H1 (cell line): ENCODE results near the gene MZF1. TPM values are rescaled to one million over a fixed set of nuclear protein-coding genes. Genes with fewer than 3 reads are reported as not detected.

Source experiments
- CTCF ChIA-PET: fragments of 300-600 bp; sonication (Branson Sonifier 250); formaldehyde crosslinking; loops from one replicate; lab custom pipeline; 2021; ENCODE audit not compliant: partially characterized antibody; lab: Charles Lee
- POLR2A ChIA-PET: fragments of 300-600 bp; sonication (Branson Sonifier 250); formaldehyde crosslinking; loops from one replicate; lab custom pipeline; 2021; ENCODE audit warnings: inconsistent platforms; ENCODE audit not compliant: partially characterized antibody; lab: Charles Lee
- DNase-seq, 2 experiments: peaks; one replicate each; pipeline versions ENCODE4 v3.0.0 to v3.0.0-alpha.2; 2010 to 2022; ENCODE audit warnings: low spot score in 2 of 2, low read depth in 1 of 2, mixed read lengths in 1 of 2
- FAIRE-seq: peaks from 2 replicates; lab custom pipeline; 2011; peaks lifted over from hg19 to GRCh38; lab: Jason Lieb, UNC
- H2AFZ ChIP-seq: 2 replicates; pipeline ENCODE4 v1.8.1; 2012; ENCODE audit warnings: low read length, inconsistent platforms
- H2AK5ac ChIP-seq: 2 replicates; pipeline ENCODE4 v1.6.1; 2013; ENCODE audit warnings: low read depth, low read length
- H2BK120ac ChIP-seq: replicated peaks from 2 replicates; pipeline ENCODE3; 2013; ENCODE audit warnings: low read depth, low read length, inconsistent platforms
- H2BK12ac ChIP-seq: 2 replicates; pipeline ENCODE4 v1.6.1; 2013; ENCODE audit warnings: low read depth, low read length
- H2BK15ac ChIP-seq: 2 replicates; pipeline ENCODE4 v1.6.1; 2013; ENCODE audit warnings: low read length
- H2BK20ac ChIP-seq: 2 replicates; pipeline ENCODE4 v1.6.1; 2013; ENCODE audit warnings: low read length
- H2BK5ac ChIP-seq: 2 replicates; pipeline ENCODE4 v1.6.1; 2013; ENCODE audit warnings: low read depth, low read length
- H3K14ac ChIP-seq: 2 replicates; pipeline ENCODE4 v1.6.1; 2013; ENCODE audit warnings: inconsistent platforms; ENCODE audit not compliant: insufficient read length
- H3K18ac ChIP-seq: 2 replicates; pipeline ENCODE4 v1.6.1; 2013; ENCODE audit warnings: low read length; ENCODE audit errors: extremely low read depth
- H3K23ac ChIP-seq: 2 replicates; pipeline ENCODE4 v1.6.1; 2013; ENCODE audit warnings: inconsistent platforms; ENCODE audit not compliant: insufficient read length
- H3K23me2 ChIP-seq: 2 replicates; pipeline ENCODE4 v1.6.1; 2013; ENCODE audit warnings: low read depth, low read length
- H3K27ac ChIP-seq: 2 replicates; pipeline ENCODE4 v1.6.1; 2011; ENCODE audit warnings: low read depth, low read length, inconsistent platforms
- H3K27me3 ChIP-seq, 4 experiments: replicated peaks in 1 of 4; 1 replicate in 1 of 4; 2 replicates in 3 of 4; pipeline versions ENCODE4 v1.6.1 to v1.8.1; 2011 to 2013; ENCODE audit warnings: low read length in 3 of 4, mild to moderate bottlenecking in 3 of 4, inconsistent platforms in 2 of 4, mixed read lengths in 2 of 4, moderate library complexity in 1 of 4; ENCODE audit not compliant: control insufficient read depth in 3 of 4, insufficient read depth in 3 of 4; ENCODE audit errors: extremely low read depth in 1 of 4
- H3K36me3 ChIP-seq, 4 experiments: 2 replicates each; pipeline versions ENCODE4 v1.6.1 to v1.8.1; 2011 to 2013; ENCODE audit warnings: mild to moderate bottlenecking in 4 of 4, low read length in 3 of 4, moderate library complexity in 2 of 4, control low read depth in 1 of 4, inconsistent platforms in 1 of 4; ENCODE audit not compliant: insufficient read depth in 4 of 4, control insufficient read depth in 2 of 4
- H3K4ac ChIP-seq: replicated peaks from 2 replicates; pipeline ENCODE3; 2013; ENCODE audit warnings: low read length, low read depth, mixed read lengths, inconsistent platforms; ENCODE audit not compliant: insufficient read length
- H3K4me1 ChIP-seq, 4 experiments: replicated peaks in 1 of 4; 1 replicate in 1 of 4; 2 replicates in 3 of 4; pipeline versions ENCODE4 v1.6.1 to v1.8.1; 2011 to 2013; ENCODE audit warnings: low read length in 3 of 4, inconsistent platforms in 2 of 4, mixed read lengths in 1 of 4; ENCODE audit not compliant: insufficient read depth in 4 of 4, control insufficient read depth in 3 of 4
- H3K4me2 ChIP-seq, 2 experiments: 2 replicates each; pipeline versions ENCODE4 v1.6.1 to v1.8.1; 2011 to 2013; ENCODE audit warnings: low read depth in 2 of 2, low read length in 2 of 2, control low read depth in 1 of 2, inconsistent platforms in 1 of 2, mild to moderate bottlenecking in 1 of 2; ENCODE audit not compliant: insufficient read depth in 1 of 2
- H3K4me3 ChIP-seq, 4 experiments: fragments of 200-600, 300-600 bp in 1 of 4; sonication (generic), shearing (Covaris generic), sonication (Bioruptor Twin) in 1 of 4; 2 replicates each; pipeline versions ENCODE4 v1.5.1 to v1.8.1; 2011 to 2016; ENCODE audit warnings: low read length in 4 of 4, low read depth in 3 of 4, control low read depth in 2 of 4, inconsistent platforms in 2 of 4, mild to moderate bottlenecking in 2 of 4, mixed read lengths in 1 of 4, moderate library complexity in 1 of 4; ENCODE audit not compliant: insufficient read depth in 2 of 4; ENCODE audit errors: extremely low read depth in 1 of 4
- H3K56ac ChIP-seq: replicated peaks from 2 replicates; pipeline ENCODE3; 2013; ENCODE audit warnings: low read depth, mild to moderate bottlenecking, mixed read lengths, low read length, inconsistent platforms; ENCODE audit not compliant: insufficient read length
- H3K79me1 ChIP-seq: 2 replicates; pipeline ENCODE4 v1.6.1; 2013; ENCODE audit warnings: low read depth, low read length, control low read depth
- H3K79me2 ChIP-seq, 2 experiments: 2 replicates each; pipeline versions ENCODE4 v1.6.1 to v1.8.1; 2012 to 2013; ENCODE audit warnings: low read length in 2 of 2, mild to moderate bottlenecking in 2 of 2, inconsistent platforms in 1 of 2; ENCODE audit not compliant: insufficient read depth in 2 of 2, control insufficient read depth in 1 of 2
- H3K9ac ChIP-seq, 4 experiments: replicated peaks in 1 of 4; 1 replicate in 1 of 4; 2 replicates in 3 of 4; pipeline versions ENCODE4 v1.6.1 to v1.8.1; 2011 to 2013; ENCODE audit warnings: low read depth in 3 of 4, low read length in 3 of 4, control low read depth in 2 of 4, mild to moderate bottlenecking in 2 of 4, moderate library complexity in 2 of 4, inconsistent platforms in 1 of 4; ENCODE audit errors: extremely low read depth in 1 of 4
- H3K9me3 ChIP-seq, 2 experiments: 2 replicates each; pipeline versions ENCODE4 v1.6.1 to v1.8.1; 2012 to 2013; ENCODE audit warnings: mild to moderate bottlenecking in 2 of 2, moderate library complexity in 2 of 2, control low read depth in 1 of 2, inconsistent platforms in 1 of 2, low read depth in 1 of 2, low read length in 1 of 2, mixed read lengths in 1 of 2; ENCODE audit not compliant: insufficient read depth in 2 of 2
- H4K20me1 ChIP-seq, 2 experiments: replicated peaks in 1 of 2; 2 replicates each; pipeline versions ENCODE3 to v1.8.1; 2011 to 2013; ENCODE audit warnings: inconsistent platforms in 2 of 2, low read length in 2 of 2, mild to moderate bottlenecking in 1 of 2; ENCODE audit not compliant: insufficient read depth in 2 of 2, control insufficient read depth in 1 of 2
- H4K5ac ChIP-seq: 2 replicates; pipeline ENCODE4 v1.6.1; 2013; ENCODE audit warnings: low read length, low read depth, mixed read lengths, inconsistent platforms; ENCODE audit not compliant: insufficient read length
- H4K8ac ChIP-seq: 2 replicates; pipeline ENCODE4 v1.8.0; 2013; ENCODE audit warnings: mild to moderate bottlenecking, moderate library complexity, low read length, inconsistent platforms; ENCODE audit not compliant: insufficient read depth; ENCODE audit errors: extremely low read depth
- H4K91ac ChIP-seq: replicated peaks from 2 replicates; pipeline ENCODE3; 2013; ENCODE audit warnings: low read length, mixed read lengths, inconsistent platforms; ENCODE audit not compliant: insufficient read length
- NANOG ChIP-seq: IDR thresholded peaks from 2 replicates; pipeline ENCODE4 v1.6.1; 2011; ENCODE audit warnings: low read length, low read depth, mild to moderate bottlenecking, inconsistent platforms; ENCODE audit not compliant: insufficient read depth, poor library complexity, severe bottlenecking
- POLR2AphosphoS5 ChIP-seq: IDR thresholded peaks from 2 replicates; pipeline ENCODE4 v1.6.1; 2011; ENCODE audit warnings: low read depth, low read length
- WGBS, 2 experiments: shearing (Covaris generic) in 1 of 2; methylation state at CpG; one replicate each; pipeline versions ENCODE4 v1.1.6 to v1.1.7; 2013 to 2015; ENCODE audit warnings: low lambda C conversion rate in 2 of 2, mixed read lengths in 2 of 2, inconsistent platforms in 1 of 2, low coverage in 1 of 2, missing lambda C conversion rate in 1 of 2; ENCODE audit not compliant: insufficient replicate concordance in 2 of 2, insufficient coverage in 1 of 2, insufficient read length in 1 of 2; ENCODE audit errors: extremely low coverage in 1 of 2, missing lambda C conversion rate in 1 of 2; 5-methylcytosine and 5-hydroxymethylcytosine counted together
- polyA plus RNA-seq, 7 experiments: library from polyadenylated mRNA; depleted of rRNA in 3 of 7; stranded (reverse) in 5 of 7; unstranded in 2 of 7; fragments of >200 nt in 5 of 7; fragments of 200-250 nt in 2 of 7; gene quantifications; 1 replicate in 5 of 7; 2 replicates in 1 of 7; 4 replicates in 1 of 7; pipeline versions ENCODE4 v1.2.1 to v1.2.3, GENCODE V29; 2011 to 2013; ENCODE audit warnings: missing spikeins in 2 of 7, mixed read lengths in 2 of 7
- total RNA-seq: library from RNA; stranded (reverse); fragmentation: NEBNext Ultra II Directional; extraction: Animal tissue kit (Norgen Biotek cat#: 25700); gene quantifications from 2 replicates; pipeline ENCODE4 v1.2.1, GENCODE V29; 2021

Gene MZF1
- total and polyA plus RNA-seq, 2 of the 8 experiments (the other 6 are each of a cell fraction or from before 2014, with no cell fraction given) = 15.2 to 25.0 TPM

GRCh38 chr19:58569191-58569942 is 3.8 kb downstream of the MZF1 start:
- no peak for DNase-seq
- H3K4me3 ChIP-seq = no peak overlapping the region
- H3K79me2 ChIP-seq = no peaks in the 10 kb centered on the region
- no peak overlapping the region for H2BK15ac ChIP-seq
- H3K36me3 ChIP-seq = peaks cover 2 to 9% (median 7%) of the 10 kb centered on the region in 4 experiments; a peak in 3 of 8 replicates
- no peak overlapping the region for H3K56ac ChIP-seq
- TF ChIP-seq POLR2AphosphoS5 (0 out of 2 replicates have a peak, but pooled peaks have one; percentile 23), NANOG (no peak)
- no peak overlapping the region for H3K14ac ChIP-seq
- H2BK120ac ChIP-seq = no peak overlapping the region
- H4K5ac ChIP-seq = no peak overlapping the region
- H3K27me3 ChIP-seq = no peaks in the 10 kb centered on the region
- no peak overlapping the region for H3K27ac ChIP-seq
- H2BK12ac ChIP-seq = no peak overlapping the region
- H2AK5ac ChIP-seq = no peak overlapping the region
- no peak overlapping the region for H3K4ac ChIP-seq
- no peak overlapping the region for H2BK5ac ChIP-seq
- no peaks in the 10 kb centered on the region for H3K9me3 ChIP-seq
- H3K23ac ChIP-seq = no peak overlapping the region
- peaks cover 0 to 9% (median 1%) of the 10 kb centered on the region in 4 experiments; a peak in 3 of 7 replicates for H3K4me1 ChIP-seq
- H3K79me1 ChIP-seq = no peaks in the 10 kb centered on the region
- no peak overlapping the region for H3K4me2 ChIP-seq
- ChIA-PET POLR2A (interaction anchor here (0.8 to 17.2 kb wide), 4 partner anchors 9 to 52 kb away, joined by 4 to 434 read pairs (median 44); partner anchors contain the start of genes CHMP2A, TRIM28 and UBE2M), CTCF (interaction anchor here (0.7 to 1.1 kb wide), 3 partner anchors 12 to 55 kb away, joined by 3 to 5 read pairs (median 4); no protein-coding TSS in a partner anchor)
- H3K9ac ChIP-seq = no peak overlapping the region
- WGBS, 2 experiments = 92% methylated on average over 6 of the region's 6 CpGs; no CpG with 5 or more reads in 1 of the 2 experiments
- H2BK20ac ChIP-seq = no peak overlapping the region
- no peak overlapping the region for H4K8ac ChIP-seq
- H2AFZ ChIP-seq = no peak overlapping the region
- H4K91ac ChIP-seq = no peak overlapping the region
- no peak overlapping the region for H3K18ac ChIP-seq
- peaks cover 11% of the 10 kb centered on the region for H3K23me2 ChIP-seq
- H4K20me1 ChIP-seq = peaks cover 0 to 2% of the 10 kb centered on the region in 2 experiments
- no peak for FAIRE-seq
